ENCODE data around the gene EPHA4. TPM values are rescaled to one million over a fixed set of nuclear protein-coding genes. Genes with fewer than 3 reads are reported as not detected.

EPHA4 gene
- polyA plus RNA-seq, 1 donor (not counting 4 experiments of a cell fraction or from before 2014, with no cell fraction given): 9.0 TPM

- no peak overlapping the region for H3K4me3 ChIP-seq (ENCODE audit: control insufficient read depth in 2 of 3, extremely low read depth in 1 of 3, insufficient read depth in 2 of 3, low read depth in 1 of 3, low read length in 3 of 3)
- peaks cover 16% of the 10 kb centered on the region for H3K4me1 ChIP-seq (ENCODE audit: control insufficient read depth, extremely low read depth, insufficient read depth, low read length)
- no peak for DNase-seq (ENCODE audit: low read depth, low spot score)
- no peaks in the 10 kb centered on the region for H3K36me3 ChIP-seq (ENCODE audit: control insufficient read depth in 2 of 2, extremely low read depth in 1 of 2, insufficient read depth in 2 of 2, low read length in 2 of 2)
- H3K27ac ChIP-seq (ENCODE audit: control insufficient read depth, insufficient read depth, low read length): no peak overlapping the region
- no peaks in the 10 kb centered on the region for H3K9me3 ChIP-seq (ENCODE audit: control insufficient read depth, low read depth, low read length)
- FAIRE-seq: no peak
- no peaks in the 10 kb centered on the region for H4K20me1 ChIP-seq (ENCODE audit: control insufficient read depth, extremely low read depth, insufficient read depth, low read length)
- no peak overlapping the region for H3K4me2 ChIP-seq (ENCODE audit: control insufficient read depth, extremely low read depth, insufficient read depth, low read depth, low read length)
- no peak overlapping the region for H2AFZ ChIP-seq (ENCODE audit: control insufficient read depth, low read length)
- dilution Hi-C loops (cut with MboI; ENCODE audit: extremely low pct_ligation_motif_present, low sequenced_read_pairs): no loop called here
- H3K9ac ChIP-seq (ENCODE audit: control insufficient read depth, extremely low read depth, insufficient read depth, low read length): no peak overlapping the region
- no peaks in the 10 kb centered on the region for H3K27me3 ChIP-seq (ENCODE audit: control insufficient read depth, extremely low read depth, insufficient read depth, low read length)
- H3K9me1 ChIP-seq (ENCODE audit: control insufficient read depth, extremely low read depth, insufficient read depth, low read length): no peaks in the 10 kb centered on the region
- TF ChIP-seq CTCF (optimal IDR thresholded peaks at IDR 0.05 in 1 of 3, IDR thresholded peaks at IDR 0.05 in 1 of 3, conservative IDR thresholded peaks at IDR 0.05 in 1 of 3; ENCODE audit: extremely low read depth in 1 of 3, insufficient read depth in 2 of 3, low read length in 3 of 3) (no peak), EZH2 (IDR thresholded peaks at IDR 0.05; ENCODE audit: low read length) (no peak)
- H3K79me2 ChIP-seq (ENCODE audit: control insufficient read depth, insufficient read depth, low read length): no peaks in the 10 kb centered on the region
Observed at GRCh38 chr2:221503965-221504364, 68.1 kb downstream of the EPHA4 start.

GRCh38 chr2:221502270-221503010 lies 69.7 kb downstream of the EPHA4 start:
- DNase-seq (ENCODE audit: low read depth, low spot score): peak; percentile 23
- Histone ChIP-seq H3K4me1 (ENCODE audit: control insufficient read depth, extremely low read depth, insufficient read depth, low read length) (peaks cover 16% of the 10 kb centered on the region), H3K27me3 (ENCODE audit: control insufficient read depth, extremely low read depth, insufficient read depth, low read length) (no peaks in the 10 kb centered on the region), H3K9me3 (ENCODE audit: control insufficient read depth, low read depth, low read length) (no peaks in the 10 kb centered on the region), H2AFZ (ENCODE audit: control insufficient read depth, low read length) (peak overlapping the region; percentile 55), H3K27ac (ENCODE audit: control insufficient read depth, insufficient read depth, low read length) (no peak overlapping the region), H4K20me1 (ENCODE audit: control insufficient read depth, extremely low read depth, insufficient read depth, low read length) (no peaks in the 10 kb centered on the region), H3K36me3 (ENCODE audit: control insufficient read depth in 2 of 2, extremely low read depth in 1 of 2, insufficient read depth in 2 of 2, low read length in 2 of 2) (no peaks in the 10 kb centered on the region), H3K9me1 (ENCODE audit: control insufficient read depth, extremely low read depth, insufficient read depth, low read length) (no peaks in the 10 kb centered on the region), H3K79me2 (ENCODE audit: control insufficient read depth, insufficient read depth, low read length) (no peaks in the 10 kb centered on the region), H3K4me3 (ENCODE audit: control insufficient read depth in 2 of 3, extremely low read depth in 1 of 3, insufficient read depth in 2 of 3, low read depth in 1 of 3, low read length in 3 of 3) (no peak overlapping the region), H3K9ac (ENCODE audit: control insufficient read depth, extremely low read depth, insufficient read depth, low read length) (no peak overlapping the region), H3K4me2 (ENCODE audit: control insufficient read depth, extremely low read depth, insufficient read depth, low read depth, low read length) (peak overlapping the region; percentile 17)
- dilution Hi-C loops (cut with MboI; ENCODE audit: extremely low pct_ligation_motif_present, low sequenced_read_pairs): no loop called here
- no peak for TF ChIP-seq EZH2 (IDR thresholded peaks at IDR 0.05; ENCODE audit: low read length)
- TF ChIP-seq CTCF (optimal IDR thresholded peaks at IDR 0.05 in 1 of 3, IDR thresholded peaks at IDR 0.05 in 1 of 3, conservative IDR thresholded peaks at IDR 0.05 in 1 of 3; ENCODE audit: extremely low read depth in 1 of 3, insufficient read depth in 2 of 3, low read length in 3 of 3): no peak
- peak; percentile 83 for FAIRE-seq

All from keratinocyte (primary cell).